Endometrial microvascular endothelial cells (primary cell): ENCODE measurements around the gene RHOU. TPM values are rescaled to one million over a fixed set of nuclear protein-coding genes. Genes with fewer than 3 reads are reported as not detected.
"Not testable (repeated sequence)": the region's sequence is repeated elsewhere in the genome, so short reads cannot be mapped to it uniquely, and the experiment has no call there.

ENCODE experiments used
- in situ Hi-C: cut with HindIII; loops from 2 replicates; pipeline ENCODE4 v1.10.0; 2017; ENCODE audit warnings: low sequenced_read_pairs, low pct_unique_long_range_greater_than_20kb; ENCODE audit errors: inconsistent ontology term
- total RNA-seq: library from RNA; depleted of rRNA; stranded (reverse); fragments of >200 nt; gene quantifications from one replicate; pipeline ENCODE4 v1.2.3, GENCODE V29; 2015; ENCODE audit errors: inconsistent ontology term

RHOU gene
- total RNA-seq, result 0.19 TPM

- in situ Hi-C loops, result no loop called here
Observed at GRCh38 chr1:228734881-228735801, at the start of gene RHOU. RHOU (plus strand) TSS chr1:228735479; CDS start chr1:228735743, 264 bp downstream.

GRCh38 chr1:228687587-228687986 lies 47.7 kb upstream of the RHOU start:
- in situ Hi-C loops, result no loop called here

GRCh38 chr1:228689255-228689654 lies 46.0 kb upstream of the RHOU start:
- in situ Hi-C loops, result no loop called here

- in situ Hi-C loops, result no loop called here
Observed at GRCh38 chr1:228691211-228691610, 44.1 kb upstream of the RHOU start.

GRCh38 chr1:228691926-228692325 lies 43.4 kb upstream of the RHOU start:
- in situ Hi-C loops, result no loop called here

- in situ Hi-C loops, result not testable (repeated sequence)
Observed at GRCh38 chr1:228694447-228694846, 40.8 kb upstream of the RHOU start.

DNA sequence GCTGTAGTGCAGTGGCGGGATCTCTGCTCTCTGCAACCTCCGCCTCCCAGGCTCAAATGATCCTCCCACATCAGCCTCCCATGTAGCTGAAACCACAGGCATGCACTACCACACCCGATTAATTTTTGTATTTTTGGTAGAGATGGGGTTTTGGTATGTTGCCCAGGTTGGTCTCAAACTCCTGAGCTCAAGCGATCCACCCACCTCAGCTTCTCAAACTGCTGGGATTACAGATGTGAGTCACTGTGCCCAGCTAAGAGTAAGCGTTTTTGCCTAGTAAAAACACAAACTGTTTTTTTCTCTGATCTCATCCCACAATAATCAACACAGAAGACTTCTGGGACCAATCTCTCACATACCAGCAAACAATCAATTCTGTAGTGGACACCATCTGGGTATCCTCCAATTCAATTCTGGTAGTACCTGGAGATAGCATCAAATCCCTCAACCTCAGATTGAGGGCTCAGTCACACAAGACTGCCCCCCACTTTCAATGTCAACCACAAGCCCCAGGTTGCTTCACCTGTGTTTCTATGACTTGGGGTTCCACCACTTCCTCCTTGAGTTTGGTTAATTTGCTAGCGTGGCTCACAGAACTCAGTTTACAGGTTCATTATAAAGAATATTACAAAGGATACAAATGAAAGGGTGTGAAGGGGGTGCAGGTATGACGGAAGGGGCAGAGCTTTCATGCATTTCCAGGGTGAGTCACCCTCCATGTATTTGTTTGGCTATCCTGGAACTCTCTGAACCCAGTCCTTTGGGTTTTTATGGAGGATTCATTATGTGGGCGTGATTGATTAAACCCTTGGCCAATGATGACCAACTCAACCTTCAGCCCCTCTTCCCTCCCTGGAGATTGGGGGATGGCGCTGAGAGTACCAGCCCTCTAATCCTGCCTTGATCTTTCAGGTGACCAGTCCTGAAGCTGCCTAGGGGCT lies 40.0 kb upstream of the RHOU start:
- in situ Hi-C loops, result no loop called here

- in situ Hi-C loops, result no loop called here
Observed at GRCh38 chr1:228697207-228698016, 37.9 kb upstream of the RHOU start.

GRCh38 chr1:228698017-228698329 lies 37.3 kb upstream of the RHOU start:
- in situ Hi-C loops, result no loop called here

DNA sequence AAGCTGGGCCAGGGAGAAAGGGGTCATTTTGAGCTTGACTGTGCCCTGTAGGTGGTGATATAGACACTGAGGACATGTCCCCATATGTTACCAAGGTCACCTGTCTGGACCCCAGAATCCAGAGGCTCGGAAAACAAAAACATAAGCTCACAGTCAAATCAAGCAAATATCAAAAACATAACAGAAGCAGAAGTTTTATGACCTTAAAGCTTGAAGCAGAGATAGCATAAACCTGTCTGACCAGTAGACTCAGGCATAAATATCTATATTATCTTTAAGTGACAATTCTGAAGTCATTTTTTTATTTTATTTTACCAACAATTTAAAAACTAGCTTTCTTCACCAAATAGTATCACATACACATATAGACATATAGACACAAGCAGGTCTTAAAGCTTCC lies 32.8 kb upstream of the RHOU start:
- in situ Hi-C loops, result no loop called here

GRCh38 chr1:228706305-228706704 lies 29.0 kb upstream of the RHOU start:
- in situ Hi-C loops, result no loop called here

- in situ Hi-C loops, result no loop called here
Observed at GRCh38 chr1:228717081-228717480, 18.2 kb upstream of the RHOU start.

DNA sequence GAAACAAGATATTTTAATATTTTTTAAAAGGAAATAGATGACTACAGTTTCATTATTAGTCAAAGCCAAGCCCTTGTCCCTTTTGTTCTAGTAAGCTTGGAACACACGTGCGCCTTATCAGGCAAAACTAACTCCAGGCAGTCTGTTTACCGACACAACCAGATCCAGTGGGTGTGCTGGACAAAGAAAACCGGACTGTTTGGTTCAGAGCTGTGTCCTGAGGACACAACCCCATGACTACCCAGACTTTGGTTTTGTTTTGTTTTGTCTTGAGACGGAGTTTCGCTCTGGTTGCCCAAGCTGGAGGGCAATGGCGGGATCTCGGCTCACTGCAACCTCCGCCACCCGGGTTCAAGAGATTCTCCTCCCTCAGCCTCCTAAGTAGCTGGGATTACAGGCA lies 13.9 kb upstream of the RHOU start:
- in situ Hi-C loops, result no loop called here

GRCh38 chr1:228723287-228723686 lies 12.0 kb upstream of the RHOU start:
- in situ Hi-C loops, result no loop called here

- in situ Hi-C loops, result no loop called here
Observed at GRCh38 chr1:228723921-228724320, 11.4 kb upstream of the RHOU start.

DNA sequence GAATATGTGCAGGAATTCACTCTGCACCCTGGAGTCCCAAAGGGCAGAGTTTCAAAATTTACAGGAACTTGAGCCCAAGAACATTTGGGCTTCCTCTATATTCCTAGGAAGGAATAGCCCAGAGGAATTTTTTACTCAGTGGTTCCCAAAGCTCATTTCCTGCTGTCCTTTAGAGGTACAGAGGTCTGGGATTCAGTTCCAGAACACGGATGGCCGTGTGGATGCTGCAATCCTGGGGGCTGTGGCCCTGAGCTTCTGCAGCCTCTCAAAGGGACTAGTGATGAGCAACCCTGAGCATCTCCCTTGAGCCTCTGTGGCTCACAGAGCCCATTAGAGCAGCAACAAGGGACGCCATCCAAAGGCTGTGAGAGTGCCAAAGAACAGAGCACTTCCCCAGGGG lies 10.1 kb upstream of the RHOU start:
- in situ Hi-C loops, result no loop called here

- in situ Hi-C loops, result no loop called here
Observed at GRCh38 chr1:228727681-228728171, 7.6 kb upstream of the RHOU start.

- in situ Hi-C loops, result no loop called here
Observed at GRCh38 chr1:228732426-228732825, 2.9 kb upstream of the RHOU start.

DNA sequence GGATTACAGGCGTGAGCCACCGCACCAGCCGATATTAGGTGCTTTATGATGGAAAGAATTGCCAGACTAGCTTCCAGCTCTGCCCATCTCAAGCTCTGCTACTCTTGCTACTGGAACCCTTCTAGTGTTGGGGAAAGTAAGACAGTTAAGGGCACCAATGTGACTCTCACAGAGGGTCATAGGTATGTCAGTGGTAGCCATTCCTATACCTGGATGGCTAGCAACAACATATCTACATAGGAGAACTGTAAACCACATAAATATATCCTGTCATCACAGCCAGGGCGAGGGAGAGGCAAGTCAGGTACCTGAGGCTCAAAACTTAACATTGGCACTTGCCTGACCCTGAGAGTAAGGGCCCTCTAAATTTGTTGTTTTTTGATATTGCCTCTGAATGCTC lies 1.7 kb upstream of the RHOU start:
- in situ Hi-C loops, result no loop called here
